HepG2 (cell line): ENCODE measurements around the gene OVAAL. TPM values are rescaled to one million over a fixed set of nuclear protein-coding genes. Genes with fewer than 3 reads are reported as not detected.

Experiments used
- ATAC-seq: fragments of 200-7000 bp; cut with Tn5 transposase; 3 replicates; pipeline ENCODE4 v1.9.1; 2020; ENCODE audit warnings: mild to moderate bottlenecking, moderate library complexity
- BruUV-seq: library from RNA; stranded (reverse); fragments of 400-500 nt; replicated peaks from 2 replicates; lab custom pipeline; 2021; lab: Mats Ljungman, UMichigan
- CTCF ChIA-PET: fragments of 300-600 bp; formaldehyde crosslinking; extraction: SDS; loops from one replicate; lab custom pipeline; 2021; ENCODE audit warnings: low total read pairs, inconsistent platforms, low intra/inter-chr PET ratio; lab: Yijun Ruan, JAX
- POLR2A ChIA-PET: fragments of 350-600 bp; sonication (Branson Sonifier 250); formaldehyde crosslinking; loops from one replicate; lab custom pipeline; 2020; ENCODE audit warnings: antibody characterized with exemption, inconsistent platforms; lab: Yijun Ruan, JAX
- DNase-seq: peaks from one replicate; pipeline ENCODE4 v3.0.0-alpha.2; 2015; ENCODE audit warnings: low spot score
- FAIRE-seq: peaks from 3 replicates; lab custom pipeline; 2011; peaks lifted over from hg19 to GRCh38; lab: Jason Lieb, UNC
- H2AFZ ChIP-seq: one replicate; pipeline ENCODE4 v1.6.1; 2011; ENCODE audit warnings: low read length, inconsistent platforms
- H3K27ac ChIP-seq: fragments of 300-600 bp; 3 replicates; pipeline ENCODE4 v1.8.0; 2011; ENCODE audit warnings: mixed run types, mild to moderate bottlenecking, mixed read lengths, low read length, inconsistent platforms; ENCODE audit not compliant: insufficient read depth; ENCODE audit errors: extremely low read length
- H3K27me3 ChIP-seq, 2 experiments: fragments of 200-600 bp in 1 of 2; 2 replicates in 1 of 2; 3 replicates in 1 of 2; pipeline versions ENCODE4 v1.6.0 to v1.8.0; 2011; ENCODE audit warnings: low read length in 2 of 2, mild to moderate bottlenecking in 2 of 2, moderate library complexity in 2 of 2, inconsistent platforms in 1 of 2; ENCODE audit not compliant: insufficient read depth in 2 of 2, control insufficient read depth in 1 of 2
- H3K36me3 ChIP-seq, 2 experiments: fragments of 200-600 bp in 1 of 2; replicated peaks in 1 of 2; 2 replicates in 1 of 2; 3 replicates in 1 of 2; pipeline versions ENCODE4 v1.5.1 to v1.8.0; 2011; ENCODE audit warnings: low read length in 2 of 2, inconsistent platforms in 1 of 2; ENCODE audit not compliant: insufficient read depth in 2 of 2, control insufficient read depth in 1 of 2
- H3K4me1 ChIP-seq: 2 replicates; pipeline ENCODE4 v1.5.1; 2012; ENCODE audit warnings: low read length, inconsistent platforms; ENCODE audit not compliant: insufficient read depth
- H3K4me2 ChIP-seq: 2 replicates; pipeline ENCODE4 v1.6.0; 2011; ENCODE audit warnings: low read depth, low read length, inconsistent platforms
- H3K4me3 ChIP-seq, 3 experiments: fragments of 200-600 bp in 1 of 3; sonication (generic), shearing (Covaris generic) in 1 of 3; replicated peaks in 1 of 3; 2 replicates each; pipeline ENCODE4 v1.5.1; 2011 to 2016; ENCODE audit warnings: low read length in 3 of 3, inconsistent platforms in 2 of 3, low read depth in 2 of 3, mild to moderate bottlenecking in 2 of 3, control low read depth in 1 of 3, mixed read lengths in 1 of 3; ENCODE audit not compliant: insufficient read depth in 1 of 3
- H3K79me2 ChIP-seq: one replicate; pipeline ENCODE4 v1.6.1; 2011; ENCODE audit warnings: low read length, inconsistent platforms; ENCODE audit not compliant: insufficient read depth
- H3K9ac ChIP-seq: 2 replicates; pipeline ENCODE4 v1.6.0; 2011; ENCODE audit warnings: mild to moderate bottlenecking, low read depth, low read length, inconsistent platforms; ENCODE audit not compliant: insufficient read depth
- H3K9me3 ChIP-seq: 2 replicates; pipeline ENCODE4 v1.5.1; 2012; ENCODE audit warnings: mild to moderate bottlenecking, low read length
- H4K20me1 ChIP-seq: 2 replicates; pipeline ENCODE4 v1.6.0; 2011; ENCODE audit warnings: inconsistent platforms, mild to moderate bottlenecking, low read length, moderate library complexity; ENCODE audit not compliant: insufficient read depth
- ATF1 ChIP-seq: IDR thresholded peaks from 2 replicates; pipeline ENCODE4 v1.6.1; 2016; ENCODE audit warnings: mild to moderate bottlenecking, control low read depth
- GFI1 ChIP-seq: sonication (generic); formaldehyde crosslinking; IDR thresholded peaks from 2 replicates; pipeline ENCODE4 v1.5.0; 2020; ENCODE audit warnings: missing genetic modification reagents, mild to moderate bottlenecking, borderline replicate concordance
- SKI ChIP-seq: fragments of 450-650 bp; IDR thresholded peaks from one replicate; pipeline ENCODE4 v1.6.1; 2018; ENCODE audit warnings: mild to moderate bottlenecking; ENCODE audit not compliant: partially characterized antibody
- ZC3H4 ChIP-seq: sonication (generic); formaldehyde crosslinking; IDR thresholded peaks from 2 replicates; pipeline ENCODE4 v1.4.0; 2020; ENCODE audit warnings: missing genetic modification reagents, borderline replicate concordance
- ZNF207 ChIP-seq: fragments of 450-650 bp; IDR thresholded peaks from 2 replicates; pipeline ENCODE4 v1.6.1; 2016; ENCODE audit warnings: antibody characterized with exemption, borderline replicate concordance
- ZNF562 ChIP-seq: sonication (generic); formaldehyde crosslinking; IDR thresholded peaks from 2 replicates; pipeline ENCODE4 v1.8.0; 2022; ENCODE audit warnings: missing genetic modification reagents, borderline replicate concordance
- WGBS: methylation state at CpG from one replicate; pipeline ENCODE4 v1.1.6; 2017; ENCODE audit warnings: low lambda C conversion rate; 5-methylcytosine and 5-hydroxymethylcytosine counted together
- in situ Hi-C: cut with HindIII; loops from 2 replicates; pipeline ENCODE4 v1.10.0; 2017; ENCODE audit warnings: low pct_unique_long_range_greater_than_20kb; ENCODE audit not compliant: extremely low pct_ligation_motif_present
- intact Hi-C: fragments of 100-400 bp; cut with micrococcal nuclease; formaldehyde crosslinking; loops from one replicate; pipeline ENCODE4 v1.10.0; 2022; ENCODE audit not compliant: unreplicated experiment
- polyA plus RNA-seq, 8 experiments: library from polyadenylated mRNA; depleted of rRNA in 3 of 8; stranded (reverse) in 7 of 8; unstranded in 1 of 8; fragments of >200 nt; fragmentation: Illumina TruSeq in 4 of 8; extraction: Trizol in 4 of 8; gene quantifications; 2 replicates each; pipeline versions ENCODE4 v1.2.1 to v1.2.3, GENCODE V29; 2011 to 2016; ENCODE audit warnings: low read depth in 4 of 8, missing spikeins in 1 of 8, mixed read lengths in 1 of 8; ENCODE audit not compliant: insufficient read depth in 1 of 8
- total RNA-seq, 5 experiments: library from RNA; depleted of rRNA; stranded (reverse); fragments of >200 nt; fragmentation: Illumina TruSeq; extraction: Trizol; gene quantifications; 2 replicates each; pipeline ENCODE4 v1.2.3, GENCODE V29; 2016; ENCODE audit warnings: low read depth in 1 of 5
- TF ChIP-seq, protein P1 (sequence below): sonication (generic); formaldehyde crosslinking; IDR thresholded peaks from 2 replicates; pipeline ENCODE4 v1.4.0; 2020; ENCODE audit warnings: missing genetic modification reagents
- TF ChIP-seq, protein P2 (sequence below): sonication (generic); formaldehyde crosslinking; IDR thresholded peaks from 2 replicates; pipeline ENCODE4 v1.5.0; 2020; ENCODE audit warnings: missing genetic modification reagents, mild to moderate bottlenecking, borderline replicate concordance

The OVAAL gene
- total and polyA plus RNA-seq, 2 of the 13 experiments (the other 11 are each of a cell fraction or from before 2014, with no cell fraction given): 0.04 TPM; not detected in 1

DNA sequence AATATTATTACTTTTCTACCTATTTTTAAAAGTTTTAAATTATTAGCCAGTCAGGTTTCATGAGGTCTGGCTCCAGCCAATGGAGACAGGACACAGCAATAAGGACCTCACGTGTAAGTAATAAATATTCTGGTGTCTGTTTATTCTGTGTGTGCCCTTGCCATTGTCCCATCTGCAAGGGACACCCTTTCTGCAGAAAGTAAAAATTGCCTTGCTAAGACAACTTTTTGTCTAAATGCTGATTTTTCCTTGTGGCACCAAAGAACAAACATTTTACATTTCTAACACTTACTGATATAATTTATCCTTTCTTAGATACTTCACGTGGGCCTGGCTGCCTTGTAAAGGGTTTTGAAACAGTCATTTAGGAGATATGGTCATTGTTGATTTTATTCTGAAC, 29.4 kb downstream of the OVAAL start:
- Histone ChIP-seq H3K4me2 (no peak overlapping the region), H3K36me3 (no peaks in the 10 kb centered on the region), H3K9ac (no peak overlapping the region), H3K79me2 (no peaks in the 10 kb centered on the region), H3K9me3 (no peaks in the 10 kb centered on the region), H2AFZ (no peak overlapping the region)
- FAIRE-seq: no peak
- ATAC-seq: no peak
- intact Hi-C loops: loop anchor here (5.0 kb wide), 1 partner anchor 44 kb away; the partner anchor contains the start of gene XPR1
- DNase-seq: no peak
- 51% methylated on average over 2 of the region's 2 CpGs for WGBS
- BruUV-seq: no TSS peak
- no peak for TF ChIP-seq SKI
- TF ChIP-seq ATF1 (CRISPR knock-in tag): no peak
- TF ChIP-seq ZNF562 (CRISPR knock-in tag): peak; percentile 86
- no peak for TF ChIP-seq ZC3H4
- no peak for TF ChIP-seq ZNF207
- TF ChIP-seq, protein P1, sequence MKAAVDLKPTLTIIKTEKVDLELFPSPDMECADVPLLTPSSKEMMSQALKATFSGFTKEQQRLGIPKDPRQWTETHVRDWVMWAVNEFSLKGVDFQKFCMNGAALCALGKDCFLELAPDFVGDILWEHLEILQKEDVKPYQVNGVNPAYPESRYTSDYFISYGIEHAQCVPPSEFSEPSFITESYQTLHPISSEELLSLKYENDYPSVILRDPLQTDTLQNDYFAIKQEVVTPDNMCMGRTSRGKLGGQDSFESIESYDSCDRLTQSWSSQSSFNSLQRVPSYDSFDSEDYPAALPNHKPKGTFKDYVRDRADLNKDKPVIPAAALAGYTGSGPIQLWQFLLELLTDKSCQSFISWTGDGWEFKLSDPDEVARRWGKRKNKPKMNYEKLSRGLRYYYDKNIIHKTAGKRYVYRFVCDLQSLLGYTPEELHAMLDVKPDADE (CRISPR knock-in tag): no peak
- TF ChIP-seq GFI1 (CRISPR knock-in tag): no peak
- TF ChIP-seq, protein P2, sequence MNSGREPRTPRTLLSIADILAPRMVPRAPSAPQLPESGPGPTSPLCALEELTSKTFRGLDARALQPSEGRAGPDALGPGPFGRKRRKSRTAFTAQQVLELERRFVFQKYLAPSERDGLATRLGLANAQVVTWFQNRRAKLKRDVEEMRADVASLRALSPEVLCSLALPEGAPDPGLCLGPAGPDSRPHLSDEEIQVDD (CRISPR knock-in tag): no peak
- TF ChIP-seq, all 625 proteins: peak for 1
- in situ Hi-C loops: no loop called here
- Histone ChIP-seq H3K27me3 (no peaks in the 10 kb centered on the region), H3K27ac (no peak overlapping the region), H3K4me3 (no peak overlapping the region), H3K4me1 (peaks cover 45% of the 10 kb centered on the region), H4K20me1 (no peaks in the 10 kb centered on the region)
- ChIA-PET POLR2A (no interaction called here), CTCF (no interaction called here)
